AG09319 (cell line): ENCODE data around the gene SCAF1.

Source experiments
- DNase-seq: peaks from one replicate; pipeline ENCODE4 v3.0.0-alpha.2; 2010; ENCODE audit warnings: low read depth; ENCODE audit errors: extremely low read depth
- TF ChIP-seq, protein P1 (sequence below): IDR thresholded peaks from 2 replicates; pipeline ENCODE4 v1.5.1; 2011; ENCODE audit warnings: low read depth, mild to moderate bottlenecking, inconsistent platforms, low read length, moderate library complexity

The SCAF1 gene

DNA sequence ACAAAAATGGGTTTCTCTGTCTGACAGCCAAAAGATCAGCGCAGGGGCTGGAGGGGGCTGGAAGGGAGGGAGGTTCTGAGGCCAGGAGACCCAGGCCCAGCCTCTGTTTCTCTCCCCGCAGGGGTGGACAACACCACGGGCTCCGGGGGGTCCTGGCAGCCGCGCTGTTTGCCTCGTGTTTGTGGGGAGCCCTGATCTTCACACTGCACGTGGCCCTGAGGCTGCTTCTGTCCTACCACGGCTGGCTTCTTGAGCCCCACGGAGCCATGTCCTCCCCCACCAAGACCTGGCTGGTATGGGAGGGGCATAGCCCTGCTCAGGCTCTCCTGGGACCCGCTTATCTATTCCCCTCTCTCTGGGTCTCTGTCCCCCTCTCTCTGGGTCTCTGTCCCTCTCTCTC lies 58.6 kb downstream of the SCAF1 start:
- TF ChIP-seq, protein P1, sequence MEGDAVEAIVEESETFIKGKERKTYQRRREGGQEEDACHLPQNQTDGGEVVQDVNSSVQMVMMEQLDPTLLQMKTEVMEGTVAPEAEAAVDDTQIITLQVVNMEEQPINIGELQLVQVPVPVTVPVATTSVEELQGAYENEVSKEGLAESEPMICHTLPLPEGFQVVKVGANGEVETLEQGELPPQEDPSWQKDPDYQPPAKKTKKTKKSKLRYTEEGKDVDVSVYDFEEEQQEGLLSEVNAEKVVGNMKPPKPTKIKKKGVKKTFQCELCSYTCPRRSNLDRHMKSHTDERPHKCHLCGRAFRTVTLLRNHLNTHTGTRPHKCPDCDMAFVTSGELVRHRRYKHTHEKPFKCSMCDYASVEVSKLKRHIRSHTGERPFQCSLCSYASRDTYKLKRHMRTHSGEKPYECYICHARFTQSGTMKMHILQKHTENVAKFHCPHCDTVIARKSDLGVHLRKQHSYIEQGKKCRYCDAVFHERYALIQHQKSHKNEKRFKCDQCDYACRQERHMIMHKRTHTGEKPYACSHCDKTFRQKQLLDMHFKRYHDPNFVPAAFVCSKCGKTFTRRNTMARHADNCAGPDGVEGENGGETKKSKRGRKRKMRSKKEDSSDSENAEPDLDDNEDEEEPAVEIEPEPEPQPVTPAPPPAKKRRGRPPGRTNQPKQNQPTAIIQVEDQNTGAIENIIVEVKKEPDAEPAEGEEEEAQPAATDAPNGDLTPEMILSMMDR = no peak

DNA sequence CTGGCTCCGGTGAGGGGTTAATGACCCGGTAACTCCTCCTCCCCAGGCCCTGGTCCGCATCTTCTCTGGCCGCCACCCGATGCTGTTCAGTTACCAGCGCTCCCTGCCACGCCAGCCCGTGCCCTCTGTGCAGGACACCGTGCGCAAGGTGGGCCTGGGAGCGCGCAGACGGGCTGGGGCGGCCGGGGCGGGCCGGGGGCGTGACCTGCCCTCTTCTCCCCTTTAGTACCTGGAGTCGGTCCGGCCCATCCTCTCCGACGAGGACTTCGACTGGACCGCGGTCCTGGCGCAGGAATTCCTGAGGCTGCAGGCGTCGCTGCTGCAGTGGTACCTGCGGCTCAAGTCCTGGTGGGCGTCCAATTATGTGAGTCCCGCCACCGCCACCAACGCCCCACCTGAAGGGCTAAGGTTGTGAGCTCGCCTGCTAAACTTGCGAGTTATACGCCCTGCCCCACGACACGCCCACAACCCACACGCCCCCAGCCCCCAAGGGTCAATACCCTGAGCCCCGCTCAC lies 59.3 kb downstream of the SCAF1 start:
- TF ChIP-seq, protein P1 = no peak
- DNase-seq = no peak

More for the DNA sequence above, 58.6 kb downstream of the SCAF1 start:
- DNase-seq = no peak

DNA sequence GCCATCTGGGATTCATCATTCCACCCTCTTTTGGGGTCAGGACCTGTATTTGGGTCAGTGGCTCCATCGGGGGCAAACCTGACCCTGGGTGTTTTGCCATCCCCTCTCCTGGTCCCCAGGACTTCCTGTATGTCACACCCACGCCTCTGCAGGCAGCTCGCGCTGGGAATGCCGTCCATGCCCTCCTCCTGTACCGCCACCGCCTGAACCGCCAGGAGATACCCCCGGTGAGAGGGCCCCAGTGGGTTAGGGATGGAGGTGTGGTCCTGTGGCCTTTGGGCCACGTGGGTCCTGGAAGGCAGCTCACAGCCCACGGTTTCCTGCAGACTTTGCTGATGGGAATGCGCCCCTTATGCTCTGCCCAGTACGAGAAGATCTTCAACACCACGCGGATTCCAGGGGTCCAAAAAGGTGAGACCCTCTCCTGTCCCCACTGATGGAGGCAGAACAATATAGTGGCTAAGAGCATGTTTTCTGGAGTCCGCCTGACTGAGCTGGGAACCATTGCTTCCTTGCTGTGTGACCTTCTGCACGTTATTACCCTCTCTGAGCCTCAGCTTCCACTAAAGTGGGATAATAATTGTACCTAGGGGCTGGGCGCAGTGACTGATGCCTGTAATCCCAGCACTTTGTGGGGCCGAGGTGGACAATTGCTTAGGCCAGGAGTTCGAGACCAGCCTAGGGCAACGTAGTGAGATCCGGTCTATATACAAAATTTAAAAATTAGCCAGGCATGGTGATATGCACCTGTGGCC lies 63.1 kb downstream of the SCAF1 start:
- no peak for DNase-seq
- TF ChIP-seq, protein P1 = no peak

DNA sequence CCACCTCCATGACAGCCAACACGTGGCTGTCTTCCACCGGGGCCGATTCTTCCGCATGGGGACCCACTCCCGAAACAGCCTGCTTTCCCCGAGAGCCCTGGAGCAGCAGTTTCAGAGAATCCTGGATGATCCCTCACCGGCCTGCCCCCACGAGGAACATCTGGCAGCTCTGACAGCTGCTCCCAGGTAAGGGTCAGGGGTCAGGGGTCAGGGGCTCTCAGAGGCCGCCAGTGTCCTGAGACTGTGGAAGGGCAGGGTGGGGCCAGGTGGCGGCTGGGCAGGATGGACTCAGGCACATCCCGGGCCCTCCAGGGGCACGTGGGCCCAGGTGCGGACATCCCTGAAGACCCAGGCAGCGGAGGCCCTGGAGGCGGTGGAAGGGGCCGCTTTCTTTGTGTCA lies 63.9 kb downstream of the SCAF1 start:
- TF ChIP-seq, protein P1 = no peak

More for the DNA sequence above, 63.9 kb downstream of the SCAF1 start:
- no peak for DNase-seq
